ENCODE measurements around the gene GRAMD2B. TPM values are rescaled to one million over a fixed set of nuclear protein-coding genes. Genes with fewer than 3 reads are reported as not detected.

The GRAMD2B gene
- total RNA-seq, 3 donors from 2014 or later: 38.1 to 206 (median 103) TPM

DNA sequence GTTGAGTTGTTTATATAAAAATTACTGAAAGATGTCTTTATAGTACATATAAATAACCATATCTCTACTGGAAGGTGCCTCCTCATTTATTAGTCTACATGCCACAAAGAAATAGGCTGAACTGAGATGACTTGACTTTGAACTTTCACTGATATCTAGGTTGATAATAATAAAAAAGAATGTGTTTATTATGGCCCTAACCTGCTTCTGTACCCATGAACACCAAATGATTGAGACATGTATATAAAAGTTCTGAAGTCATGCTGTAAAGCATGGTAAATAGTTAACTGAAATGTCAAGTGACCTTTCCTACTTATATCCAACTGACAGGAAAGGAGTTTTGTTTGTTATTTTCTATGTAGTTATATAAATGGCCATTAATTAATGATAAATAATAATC, 33.2 kb upstream of the GRAMD2B start:
- Histone ChIP-seq H3K4me3 (no peak overlapping the region), H3K9me3 (no peaks in the 10 kb centered on the region), H3K36me3 (no peaks in the 10 kb centered on the region), H3K27ac (no peak overlapping the region), H3K27me3 (no peaks in the 10 kb centered on the region), H3K4me1 (peaks cover 0 to 8% of the 10 kb centered on the region in 2 donors)
- intact Hi-C loops (cut with DNase I; ENCODE audit: low total_unique reads): no loop called here
- no peak for DNase-seq (ENCODE audit: low spot score in 2 of 2)
- no peak for TF ChIP-seq CTCF (IDR thresholded peaks at IDR 0.05)
- TF ChIP-seq POLR2A (IDR thresholded peaks at IDR 0.05): no peak
- TF ChIP-seq POLR2AphosphoS5 (IDR thresholded peaks at IDR 0.05): no peak

- intact Hi-C loops (cut with DNase I; ENCODE audit: low total_unique reads): no loop called here
- no peaks in the 10 kb centered on the region for H3K4me1 ChIP-seq
- H3K27me3 ChIP-seq: no peaks in the 10 kb centered on the region
- H3K27ac ChIP-seq: no peak overlapping the region
- DNase-seq (ENCODE audit: low spot score in 2 of 2): no peak
- no peak overlapping the region for H3K4me3 ChIP-seq
- H3K9me3 ChIP-seq: no peaks in the 10 kb centered on the region
- no peak for TF ChIP-seq POLR2A (IDR thresholded peaks at IDR 0.05)
- TF ChIP-seq CTCF (IDR thresholded peaks at IDR 0.05): no peak
- no peak for TF ChIP-seq POLR2AphosphoS5 (IDR thresholded peaks at IDR 0.05)
- H3K36me3 ChIP-seq: no peaks in the 10 kb centered on the region
Measured at GRCh38 chr5:126391386-126391785, 31.8 kb upstream of the GRAMD2B start.

DNA sequence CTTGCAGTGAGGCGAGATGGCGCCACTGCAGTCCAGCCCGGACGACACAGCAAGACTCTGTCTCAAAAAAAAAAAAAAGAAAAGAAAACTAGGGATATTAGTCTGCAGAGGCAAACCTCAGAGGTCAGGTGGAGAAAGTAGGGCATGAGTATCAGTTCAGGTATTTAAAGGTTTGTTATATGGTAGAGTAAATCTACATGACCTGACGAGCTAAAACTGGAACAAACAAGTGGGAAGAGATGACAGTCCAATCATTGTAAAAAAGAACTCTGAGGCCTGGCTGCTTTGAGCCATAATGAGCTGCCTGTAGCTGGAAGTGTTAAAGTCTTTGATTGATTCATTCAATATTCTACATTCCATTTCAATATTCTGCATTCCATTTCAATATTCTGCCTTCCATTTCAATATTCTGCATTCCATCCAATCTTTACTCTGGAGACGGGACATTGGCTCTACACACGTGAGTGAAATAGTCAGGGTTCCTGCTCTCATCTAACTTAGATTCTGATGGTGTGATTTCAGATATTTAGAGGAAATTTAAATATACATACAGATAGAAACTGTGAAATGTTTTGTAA, 28.9 kb upstream of the GRAMD2B start:
- Histone ChIP-seq H3K27ac (no peak overlapping the region), H3K27me3 (no peaks in the 10 kb centered on the region), H3K9me3 (no peaks in the 10 kb centered on the region), H3K4me1 (no peaks in the 10 kb centered on the region), H3K36me3 (no peaks in the 10 kb centered on the region), H3K4me3 (no peak overlapping the region)
- no peak for TF ChIP-seq POLR2A (IDR thresholded peaks at IDR 0.05)
- TF ChIP-seq CTCF (IDR thresholded peaks at IDR 0.05): no peak
- no peak for TF ChIP-seq POLR2AphosphoS5 (IDR thresholded peaks at IDR 0.05)
- DNase-seq (ENCODE audit: low spot score in 2 of 2): no peak
- intact Hi-C loops (cut with DNase I; ENCODE audit: low total_unique reads): no loop called here

GRCh38 chr5:126395198-126395597, 28.0 kb upstream of the GRAMD2B start:
- Histone ChIP-seq H3K9me3 (peaks cover 0 to under 1% of the 10 kb centered on the region in 2 donors), H3K27ac (peak overlapping the region; percentile 39 to 50)

More at GRCh38 chr5:126395198-126395597, 28.0 kb upstream of the GRAMD2B start:
- Histone ChIP-seq H3K36me3 (no peaks in the 10 kb centered on the region), H3K27me3 (no peaks in the 10 kb centered on the region), H3K4me1 (no peaks in the 10 kb centered on the region), H3K4me3 (no peak overlapping the region)
- peak in 1 of 2 donors; percentile 46 for DNase-seq (ENCODE audit: low spot score in 2 of 2)
- TF ChIP-seq POLR2A (IDR thresholded peaks at IDR 0.05) (no peak), CTCF (IDR thresholded peaks at IDR 0.05) (no peak), POLR2AphosphoS5 (IDR thresholded peaks at IDR 0.05) (no peak)
- intact Hi-C loops (cut with DNase I; ENCODE audit: low total_unique reads): no loop called here

Measured in breast epithelium (tissue), 4 donors.